GM19467 (cell line): Measurements from ENCODE around the gene ECE2.
"Not testable (repeated sequence)": the region's sequence is repeated elsewhere in the genome, so short reads cannot be mapped to it uniquely, and the experiment has no call there.

Source experiments
- ATAC-seq: cut with Tn5 transposase; IDR thresholded peaks from one replicate; pipeline ENCODE4 v1.9.1; 2021; ENCODE audit warnings: mild to moderate bottlenecking, moderate library complexity; ENCODE audit not compliant: unreplicated experiment

The ECE2 gene

DNA sequence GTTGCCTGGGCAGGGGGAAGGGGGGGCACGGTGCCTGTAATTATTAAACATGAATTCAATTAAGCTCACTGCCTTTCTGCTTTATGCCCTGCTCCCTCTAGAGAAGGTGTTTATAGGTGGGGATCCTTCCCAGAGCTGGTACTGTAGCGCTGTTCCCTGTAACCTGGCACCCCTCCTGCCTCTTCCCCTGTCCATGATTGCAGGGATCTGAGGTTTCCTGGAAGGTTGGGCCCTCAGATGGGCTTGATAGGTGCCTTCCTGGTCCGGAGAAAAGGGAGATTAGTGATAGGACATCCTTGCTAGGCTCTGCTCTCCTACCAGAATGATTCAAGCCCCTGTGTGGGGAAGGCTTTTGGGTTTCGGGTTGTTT, 59.5 kb downstream of the ECE2 start:
- no peak for ATAC-seq

DNA sequence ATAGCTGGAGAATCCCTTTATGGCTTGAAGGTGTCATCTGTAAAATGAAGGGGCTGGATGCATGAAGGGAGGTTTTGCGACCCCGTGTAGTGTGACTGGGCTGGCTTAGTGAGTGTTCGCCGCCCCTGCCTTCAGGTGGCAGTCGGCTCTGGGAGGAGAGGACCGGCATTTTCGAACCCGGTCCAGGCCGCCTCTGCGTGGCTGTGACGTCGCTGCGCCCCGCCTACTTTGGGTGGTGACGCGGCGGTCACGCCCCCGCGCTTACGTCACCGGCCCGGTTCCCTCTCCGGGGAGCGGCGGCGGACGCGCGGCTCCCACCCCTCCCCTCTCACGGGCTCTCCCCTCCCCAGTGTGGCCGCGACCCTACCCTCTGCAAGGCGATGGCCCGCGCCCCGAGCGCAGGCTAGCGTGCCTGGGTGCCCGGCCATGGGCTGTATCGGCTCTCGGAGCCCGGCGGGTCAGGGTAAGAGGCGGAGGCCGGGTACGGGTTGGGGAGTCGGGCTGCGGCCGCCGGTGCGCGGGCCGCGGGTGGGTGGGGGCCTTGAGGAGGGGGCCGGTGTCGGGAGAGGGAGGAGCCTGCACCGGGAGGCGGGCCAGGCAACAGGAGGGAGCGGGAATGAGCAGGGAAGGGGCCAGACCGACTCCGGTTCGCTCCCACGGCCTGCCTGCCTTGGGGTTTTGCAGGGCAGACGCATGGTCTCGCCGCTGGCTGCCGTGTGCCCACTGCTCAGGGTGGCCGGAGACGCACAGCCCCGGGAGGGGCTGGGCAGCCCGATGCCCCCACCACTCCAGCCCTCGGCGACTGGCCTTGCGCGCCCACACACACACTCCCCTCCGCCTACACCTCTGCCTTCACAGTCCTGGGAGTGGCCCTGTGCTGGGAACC, 60.1 kb downstream of the ECE2 start:
- ATAC-seq: peak; percentile 68

DNA sequence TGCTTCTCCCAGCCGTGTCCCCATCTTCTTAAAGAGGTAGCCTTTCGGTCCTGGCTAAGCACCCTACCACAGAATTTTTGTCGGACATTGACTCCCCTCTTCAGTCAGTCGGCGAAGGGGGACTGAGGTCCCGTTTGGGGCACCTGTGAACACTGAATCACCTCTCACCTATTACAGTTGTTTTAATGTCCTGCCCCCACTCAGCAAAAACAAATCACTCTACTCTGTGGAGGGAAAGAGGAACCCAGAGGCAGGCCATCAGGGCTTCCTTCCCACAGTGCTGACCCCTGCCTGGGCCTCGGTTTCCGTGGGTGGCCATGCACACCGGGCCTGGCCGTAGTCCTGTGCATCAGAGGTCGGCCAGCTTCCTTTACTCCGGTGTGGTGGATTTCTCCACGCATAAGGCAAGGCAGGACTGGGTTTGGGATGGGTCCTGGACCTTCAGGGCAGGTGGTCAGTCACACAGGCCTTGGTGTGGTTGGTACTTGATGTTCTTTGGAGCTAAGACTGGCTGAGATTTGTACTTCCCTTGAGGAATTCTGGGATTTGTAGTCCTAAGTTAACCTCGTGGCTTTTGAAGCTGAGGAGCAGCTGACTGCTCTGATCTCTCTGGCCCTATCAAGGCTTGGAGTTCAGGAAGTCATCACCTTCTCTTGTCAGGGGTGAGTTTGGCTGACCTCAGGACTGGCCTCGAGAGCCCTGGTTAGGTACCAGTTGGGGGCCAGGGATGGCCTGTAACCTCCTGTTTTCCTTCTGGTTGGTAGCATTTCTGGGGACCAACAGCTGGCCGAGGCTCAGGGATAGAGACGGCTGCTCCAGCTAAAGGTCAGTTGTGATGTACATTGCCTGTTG, 61.0 kb downstream of the ECE2 start:
- ATAC-seq: no peak

DNA sequence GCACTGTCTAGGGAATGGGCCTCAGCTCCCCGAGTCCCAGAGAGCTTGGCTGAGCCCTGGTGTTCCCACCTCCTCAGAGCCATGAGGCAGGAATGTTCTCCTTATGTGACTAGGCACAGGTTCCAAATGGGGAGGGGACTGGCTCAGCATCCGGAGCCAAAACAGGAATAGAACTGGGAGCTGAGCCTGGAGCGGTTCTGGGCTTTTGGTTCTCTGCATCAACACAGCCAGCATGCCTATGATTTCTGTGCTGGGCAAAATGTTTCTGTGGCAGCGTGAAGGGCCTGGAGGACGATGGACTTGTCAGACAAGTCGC, 61.5 kb downstream of the ECE2 start, which contains the start of gene FAM131A:
TSS of gene FAM131A (plus strand) at position 202 of the 316 bp plus-strand sequence. CDS start at position 233, 31 bp downstream.
- no peak for ATAC-seq

DNA sequence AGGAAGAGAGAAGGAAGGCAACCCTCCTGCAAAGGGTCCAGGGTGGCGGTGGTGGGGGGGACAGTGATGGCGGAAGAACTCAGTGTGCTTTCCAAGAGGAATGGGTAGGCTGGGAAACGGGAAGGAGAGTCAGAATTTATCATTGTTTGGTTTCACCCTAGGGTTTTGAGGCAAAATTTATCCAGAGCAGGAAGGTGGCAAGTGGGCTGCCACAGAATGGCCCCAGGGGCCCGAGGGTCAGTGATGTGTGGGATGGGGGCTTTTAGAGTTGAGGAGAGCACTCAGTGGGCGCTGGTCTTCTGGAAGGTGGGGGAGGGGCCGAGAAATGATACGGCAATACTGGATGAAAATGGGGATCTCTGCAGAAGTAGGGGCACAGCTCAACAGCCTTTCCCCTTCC, 62.2 kb downstream of the ECE2 start:
- no peak for ATAC-seq

DNA sequence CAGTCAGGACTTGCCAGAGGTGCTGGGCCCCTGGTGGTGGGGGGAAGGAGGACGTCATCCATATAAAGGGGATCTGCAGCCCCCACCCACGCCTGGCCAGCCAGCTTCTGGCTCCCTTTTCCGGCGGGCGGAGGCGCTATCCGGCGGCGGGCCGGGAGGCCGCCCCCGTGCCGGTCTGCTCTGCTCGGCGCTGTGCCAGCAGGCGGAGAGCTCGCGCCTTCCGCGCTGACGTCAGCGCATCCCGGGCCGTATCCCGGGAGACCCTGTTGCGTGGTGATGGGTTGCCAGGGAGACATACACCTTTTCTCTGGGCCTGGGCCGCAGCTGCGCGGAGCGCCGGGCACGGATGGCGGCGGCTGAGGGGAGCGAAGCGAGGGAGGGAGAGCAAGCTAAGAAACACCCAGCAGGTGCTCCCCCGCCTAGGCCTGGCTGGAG, 62.7 kb downstream of the ECE2 start:
- ATAC-seq: no peak

DNA sequence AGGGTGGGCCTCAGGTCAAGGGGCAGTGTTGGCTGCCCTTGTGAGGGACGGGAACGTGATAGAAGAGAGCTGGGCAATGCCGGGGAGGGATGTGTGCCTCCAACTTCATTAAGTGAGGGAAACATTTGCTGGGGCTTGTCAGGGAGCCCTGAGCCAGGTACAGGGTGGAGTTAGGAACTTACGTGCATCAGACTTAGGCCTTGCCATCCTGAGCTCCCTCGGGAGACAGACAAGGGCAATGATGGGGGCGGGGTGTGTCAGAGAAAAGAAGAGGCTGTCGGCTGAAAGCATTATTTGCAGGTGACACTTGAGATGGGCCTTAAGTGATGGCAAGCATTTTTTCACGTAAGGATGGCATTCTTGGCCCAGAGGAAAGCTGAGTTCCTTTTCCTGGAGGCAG, 63.2 kb downstream of the ECE2 start:
- ATAC-seq: no peak

DNA sequence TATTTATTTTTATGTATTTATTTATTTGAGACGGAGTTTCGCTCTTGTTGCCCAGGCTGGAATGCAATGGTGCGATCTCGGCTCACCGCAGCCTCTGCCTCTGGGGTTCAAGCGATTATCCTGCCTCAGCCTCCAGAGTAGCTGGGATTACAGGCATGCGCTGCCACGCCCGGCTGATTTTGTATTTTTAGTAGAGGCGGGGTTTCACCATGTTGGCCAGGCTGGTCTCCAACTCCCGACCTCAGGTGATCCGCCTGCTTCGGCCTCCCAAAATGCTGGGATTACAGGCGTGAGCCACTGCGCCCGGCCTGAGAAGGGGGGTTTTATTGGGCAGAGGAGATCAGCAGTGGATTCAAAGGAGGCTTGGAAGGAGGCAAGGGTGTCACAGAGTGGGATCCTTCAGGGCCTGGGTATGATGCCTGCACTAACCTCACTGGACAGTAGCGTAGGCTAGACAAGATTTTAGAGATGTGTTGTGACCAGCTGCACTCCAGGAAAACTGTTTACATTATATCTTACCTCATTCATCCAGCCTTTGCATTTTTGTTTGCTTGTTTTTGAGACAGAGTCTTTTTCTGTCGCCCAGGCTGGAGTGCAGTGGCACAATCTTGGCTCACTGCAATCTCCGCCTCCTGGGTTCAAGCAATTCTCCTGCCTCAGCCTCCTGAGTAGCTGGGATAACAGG, 63.8 kb downstream of the ECE2 start:
- not testable (repeated sequence) for ATAC-seq

DNA sequence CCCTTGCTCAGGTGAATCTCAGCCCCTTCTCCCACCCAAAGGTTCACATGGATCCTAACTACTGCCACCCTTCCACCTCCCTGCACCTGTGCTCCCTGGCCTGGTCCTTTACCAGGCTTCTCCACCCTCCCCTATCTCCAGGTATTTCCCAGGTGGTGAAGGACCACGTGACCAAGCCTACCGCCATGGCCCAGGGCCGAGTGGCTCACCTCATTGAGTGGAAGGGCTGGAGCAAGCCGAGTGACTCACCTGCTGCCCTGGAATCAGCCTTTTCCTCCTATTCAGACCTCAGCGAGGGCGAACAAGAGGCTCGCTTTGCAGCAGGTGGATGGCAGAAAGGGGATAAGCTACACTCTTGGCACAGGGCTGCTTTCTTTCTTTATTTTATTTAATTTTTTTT, 66.1 kb downstream of the ECE2 start:
- ATAC-seq: no peak
